Activated CD4-positive, alpha-beta T cell treated with anti-CD3 and anti-CD28 coated beads, Interleukin-2, Interleukin-6, amounts not matched to agents 100 ng/mL and 50 ng/mL, durations not matched to agents 16 hours and 8 hours (primary cell): ENCODE measurements around the gene TBC1D3B.
"Not testable (repeated sequence)": the region's sequence is repeated elsewhere in the genome, so short reads cannot be mapped to it uniquely, and the experiment has no call there.

Experiments used
- DNase-seq: peaks from one replicate; pipeline ENCODE4 v3.0.0-alpha.2; 2020

TBC1D3B gene

DNA sequence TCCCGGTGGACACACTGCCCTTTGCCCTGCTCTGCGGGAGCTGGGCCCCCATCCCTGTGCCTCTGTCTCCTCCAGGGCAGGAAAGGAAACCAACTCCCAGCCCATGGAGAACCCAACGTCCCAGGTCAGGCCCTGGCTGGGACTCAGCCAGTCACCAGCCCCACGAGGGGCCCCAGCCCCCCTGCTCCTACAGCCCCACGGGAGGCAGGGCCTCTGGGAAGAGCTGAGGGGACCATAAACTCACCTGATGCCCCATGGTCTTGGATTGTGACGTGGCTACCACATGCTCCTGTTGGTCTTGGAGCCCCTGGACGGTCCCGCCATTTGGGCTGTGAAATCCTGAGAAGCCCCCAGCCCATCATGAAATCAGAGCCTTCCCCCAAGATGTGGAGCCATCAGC, 7.6 kb downstream of the TBC1D3B start:
- DNase-seq = not testable (repeated sequence)

DNA sequence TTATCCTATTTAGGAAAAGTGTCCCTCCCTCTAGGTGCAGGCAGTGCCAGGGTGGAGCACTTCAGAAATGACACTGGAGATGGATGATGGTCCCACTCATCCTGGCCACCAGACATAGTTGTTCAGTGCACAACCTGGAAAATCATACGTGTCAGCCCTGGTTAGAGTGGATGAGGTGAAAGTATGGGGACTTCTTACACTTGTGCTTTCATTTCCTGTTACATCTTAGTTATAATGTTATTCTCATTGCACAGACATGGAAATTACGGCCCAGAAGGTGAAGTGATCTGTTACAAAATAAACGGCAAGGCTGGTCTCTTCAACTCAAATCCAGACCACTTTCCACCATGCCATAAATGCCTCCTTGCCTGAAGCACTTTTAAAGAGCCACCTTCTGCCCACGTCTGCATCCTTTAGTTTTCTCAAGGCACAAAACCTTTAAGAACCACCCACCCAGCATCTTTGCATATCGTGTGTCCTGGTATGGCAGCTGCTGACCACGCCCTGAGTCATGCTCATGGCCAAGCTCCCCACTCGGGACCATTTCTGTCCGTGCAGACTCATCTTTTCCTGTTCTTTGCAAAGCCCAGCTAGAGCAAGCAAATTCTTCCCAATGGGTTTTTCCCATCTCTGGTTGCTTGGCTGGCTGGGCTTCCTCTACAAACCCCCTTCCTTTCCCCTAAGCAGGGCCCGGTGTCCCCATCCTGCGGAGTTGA, 22.4 kb downstream of the TBC1D3B start:
- no peak for DNase-seq

DNA sequence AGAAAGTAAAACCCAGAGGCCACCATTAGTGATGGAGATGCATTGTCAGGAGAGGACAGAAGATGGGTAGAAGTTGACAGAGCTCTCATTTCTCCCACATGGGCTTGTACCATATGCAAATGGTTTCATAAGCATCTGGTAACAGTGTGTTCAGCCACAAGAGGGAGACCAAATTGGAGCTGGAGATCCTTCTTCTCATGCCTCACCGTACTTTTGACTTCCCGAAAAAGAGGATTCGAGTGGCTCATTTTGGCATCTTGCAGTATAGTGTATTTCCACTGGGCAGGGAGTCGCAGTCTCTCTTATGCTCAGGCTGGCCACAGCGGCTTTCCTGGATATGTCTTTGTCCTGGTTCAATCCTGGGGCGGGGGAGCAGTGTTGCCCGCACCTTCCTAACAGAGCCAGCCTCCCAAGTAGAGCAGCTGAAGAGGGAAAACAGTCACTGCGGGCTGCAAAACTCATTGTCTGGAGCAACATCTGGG, 23.8 kb downstream of the TBC1D3B start:
- no peak for DNase-seq

DNA sequence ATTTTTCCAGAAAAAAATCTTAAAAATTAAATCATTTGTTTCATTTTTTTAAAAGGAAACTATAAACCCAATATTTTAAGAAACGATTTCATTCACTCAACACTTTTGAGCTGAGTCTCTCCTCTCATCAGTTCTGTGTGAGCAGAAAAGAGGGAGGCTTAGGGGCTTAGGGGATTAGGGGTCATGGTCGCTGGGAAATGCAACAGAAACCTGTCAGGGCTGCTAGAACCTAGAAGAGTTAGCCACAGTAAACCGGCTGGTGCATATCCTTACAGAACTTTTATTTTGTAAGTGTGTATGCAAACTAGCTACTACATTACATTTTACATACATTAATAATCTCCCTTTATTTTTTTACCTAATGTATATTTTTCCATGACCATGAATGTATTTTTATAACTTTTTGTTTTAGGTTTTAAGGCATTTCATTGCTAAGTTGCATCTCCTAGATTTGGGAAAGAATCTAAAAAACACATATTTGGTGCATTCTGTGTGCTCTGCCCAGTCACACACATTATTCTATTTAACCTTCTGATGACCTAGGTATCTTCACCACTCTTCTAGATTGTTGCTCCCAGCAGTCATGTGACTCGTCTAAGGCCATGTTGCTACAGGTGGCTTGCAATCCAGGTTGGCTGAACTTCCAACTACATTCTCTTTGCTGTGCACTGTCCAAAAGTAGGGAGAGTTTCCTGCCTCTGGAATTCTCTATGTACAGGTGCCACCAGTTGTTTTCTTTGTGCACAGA, 24.4 kb downstream of the TBC1D3B start:
- DNase-seq = no peak

DNA sequence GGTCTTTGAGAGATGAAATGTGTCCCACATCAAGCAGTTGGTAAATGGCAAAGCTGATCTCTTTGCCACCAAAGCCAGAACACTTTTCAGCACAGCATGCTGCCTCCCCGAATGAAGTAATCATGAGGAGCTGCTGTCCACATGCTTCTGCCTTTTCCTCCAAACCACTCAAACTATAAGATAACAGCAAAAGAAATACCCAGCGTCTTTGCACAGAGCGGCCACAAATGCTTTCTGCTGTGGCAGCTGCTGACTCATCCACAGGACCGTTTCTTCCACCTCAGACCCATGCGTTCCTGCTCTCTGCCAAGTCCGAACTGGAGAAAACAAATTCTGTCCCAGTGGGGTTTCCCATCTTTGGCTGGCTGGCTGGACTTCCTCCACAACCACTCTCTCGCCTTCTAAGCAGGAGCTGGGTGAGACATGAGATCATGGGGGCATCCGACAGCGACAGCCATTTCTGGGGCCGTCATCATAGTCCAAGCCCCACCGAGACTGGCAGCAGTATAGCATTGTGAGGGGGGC, 27.1 kb downstream of the TBC1D3B start:
- peak; percentile 36 for DNase-seq

DNA sequence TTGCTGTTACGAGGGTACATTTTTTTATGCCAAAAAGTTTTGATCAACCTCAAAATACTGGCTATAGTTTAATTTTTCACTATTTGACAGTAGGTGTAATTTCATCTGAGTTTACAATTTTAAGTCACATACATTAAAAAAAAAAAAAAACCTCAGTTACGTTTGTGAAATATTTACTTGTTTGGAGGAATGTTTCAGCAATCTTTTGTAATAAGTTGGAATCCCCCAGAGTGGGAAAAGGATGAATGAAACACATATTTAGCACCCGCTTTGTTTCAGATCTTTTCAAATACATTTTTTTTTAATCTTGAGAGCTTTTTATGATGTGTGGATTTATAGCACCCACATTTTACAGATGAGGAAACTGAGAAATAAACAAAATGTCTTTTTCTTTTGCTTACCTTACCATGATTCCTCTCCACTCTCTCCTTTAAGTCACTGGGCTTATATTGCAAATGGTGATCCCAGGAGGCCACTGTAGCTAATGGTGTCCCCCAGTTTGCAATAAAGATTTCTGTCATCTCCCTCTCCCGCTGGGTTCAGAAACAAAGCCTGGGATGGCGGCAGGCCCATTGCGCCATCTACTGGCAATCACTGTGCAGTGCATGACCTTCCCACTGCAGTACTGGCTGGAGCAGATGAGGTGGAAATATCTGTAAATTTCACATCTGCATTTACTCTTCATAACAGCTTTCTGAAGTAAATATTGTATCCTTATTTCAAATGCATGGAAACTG, 27.7 kb downstream of the TBC1D3B start:
- peak; percentile 86 for DNase-seq

DNA sequence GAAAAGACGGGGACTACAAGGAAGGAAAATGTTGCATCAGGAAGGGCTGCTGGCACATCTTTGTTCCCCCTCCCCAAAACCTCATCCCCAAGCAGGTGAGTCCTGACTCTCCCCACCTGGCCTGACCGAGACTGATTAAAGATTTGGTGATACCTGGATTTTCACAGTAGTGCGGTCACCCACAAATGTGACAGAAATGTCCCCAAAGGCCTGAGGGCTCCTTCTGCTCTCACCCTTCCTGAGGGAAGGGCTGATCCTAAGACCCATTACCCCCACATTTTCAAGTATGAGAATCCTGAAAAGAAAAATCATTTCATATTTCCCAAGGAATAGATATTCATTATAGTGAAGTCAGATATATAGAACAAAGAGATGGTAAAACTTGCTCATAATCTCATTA, 28.8 kb downstream of the TBC1D3B start:
- no peak for DNase-seq

DNA sequence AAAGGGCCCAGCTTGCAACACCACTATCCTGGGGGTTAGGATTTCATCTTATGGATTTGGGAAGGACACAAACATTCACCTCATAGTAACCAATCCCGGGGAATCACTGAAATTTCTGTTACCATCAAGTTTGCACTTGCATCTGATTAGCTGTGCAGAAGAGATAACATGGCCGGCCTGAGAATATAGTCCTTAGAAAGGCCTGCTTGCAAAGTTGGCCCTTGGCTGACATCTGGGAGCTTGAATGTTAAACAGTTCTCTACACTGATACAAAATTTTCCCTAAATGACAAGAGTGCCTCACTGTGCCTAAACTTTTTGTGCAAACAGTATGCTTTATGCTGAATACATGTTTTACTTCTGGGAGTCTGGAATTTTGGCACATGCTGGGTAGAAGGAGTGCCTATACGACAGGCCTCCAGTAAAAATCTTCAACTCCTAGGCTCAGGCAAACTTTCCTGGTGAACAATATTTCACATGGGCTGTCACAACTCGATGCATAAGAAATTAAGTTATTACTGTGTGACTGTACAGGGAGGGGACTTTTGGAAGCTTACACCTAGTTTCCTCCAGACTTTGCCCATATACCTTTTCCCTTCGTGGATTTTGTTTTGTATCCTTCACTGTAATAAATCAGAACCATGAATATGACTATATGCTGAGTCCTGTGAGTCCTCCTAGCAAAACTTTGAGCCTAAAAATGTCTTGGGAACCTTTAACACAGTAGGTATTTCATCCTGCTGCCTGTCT, 31.3 kb downstream of the TBC1D3B start:
- no peak for DNase-seq

DNA sequence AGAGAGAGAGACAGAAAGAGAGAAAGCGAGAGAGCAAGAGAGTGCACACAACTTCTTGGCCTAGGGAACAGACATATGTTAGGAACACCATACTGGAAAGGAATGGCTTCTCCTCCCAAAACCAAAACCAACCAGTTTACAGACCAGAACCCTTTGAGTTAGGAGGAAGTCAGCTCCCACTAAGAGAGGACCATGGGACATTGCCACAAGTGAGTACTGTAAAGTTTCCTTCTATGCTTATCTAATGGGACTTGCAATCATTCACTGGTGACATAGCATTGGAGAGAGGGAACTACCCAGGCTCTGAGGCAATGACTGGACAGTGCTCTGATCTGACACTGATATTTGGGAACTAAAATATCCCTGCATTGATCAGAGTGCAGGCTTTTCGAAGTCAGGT, 32.4 kb downstream of the TBC1D3B start:
- DNase-seq = no peak

DNA sequence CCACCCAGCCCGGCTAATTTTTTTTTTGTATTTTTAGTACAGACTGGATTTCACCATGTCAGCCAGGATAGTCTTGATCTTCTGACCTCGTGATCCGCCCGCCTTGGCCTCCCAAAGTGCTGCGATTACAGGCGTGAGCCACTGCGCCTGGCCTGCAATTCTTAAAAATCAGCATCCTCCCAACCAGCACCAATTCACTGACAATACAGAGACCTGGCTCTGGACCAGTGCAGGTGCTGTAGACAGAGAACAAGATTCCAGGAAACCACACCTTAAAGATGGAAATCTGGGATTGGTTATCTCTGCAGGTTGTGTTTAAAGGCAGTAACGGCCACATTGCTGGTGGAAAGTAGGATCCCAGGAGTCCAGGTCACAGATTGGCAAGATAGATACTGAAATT, 33.6 kb downstream of the TBC1D3B start:
- no peak for DNase-seq

DNA sequence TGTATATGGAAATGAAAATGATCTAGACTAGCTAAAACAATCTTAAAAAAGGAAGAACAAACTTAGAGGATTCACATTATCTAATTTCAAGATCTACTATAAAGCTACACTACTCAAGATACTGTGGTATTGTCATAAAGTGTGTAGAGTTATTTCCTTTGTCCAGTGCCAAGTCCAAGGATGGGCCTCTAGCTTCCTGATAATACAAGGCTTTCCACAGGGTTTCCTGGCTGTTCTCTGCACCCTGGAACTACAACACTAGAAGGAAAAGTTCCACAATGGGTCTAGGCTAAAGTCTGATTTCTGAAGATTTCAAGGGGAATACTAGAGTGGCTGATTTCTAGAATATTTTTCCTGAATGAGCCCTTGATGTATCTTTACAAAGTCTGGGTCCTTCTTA, 34.2 kb downstream of the TBC1D3B start:
- DNase-seq = no peak

DNA sequence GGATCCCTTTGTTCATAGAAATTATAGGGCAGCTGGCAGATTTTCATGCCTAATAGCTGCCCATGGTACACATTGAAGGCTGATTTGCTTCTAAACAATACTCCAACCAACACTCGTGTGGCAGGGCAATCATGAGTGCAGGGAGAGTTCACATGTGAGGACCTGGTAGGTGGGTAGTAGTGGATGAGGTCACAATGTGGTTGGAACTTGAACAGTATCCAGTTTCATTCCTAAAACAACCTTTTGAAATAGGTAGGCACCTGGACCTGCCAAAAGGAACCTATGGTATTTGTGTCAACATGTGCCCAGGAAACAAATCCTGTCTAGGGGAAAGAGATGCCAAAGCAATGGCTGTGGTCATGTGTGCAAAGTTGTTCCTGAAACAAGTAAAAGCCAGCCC, 40.0 kb downstream of the TBC1D3B start:
- no peak for DNase-seq

DNA sequence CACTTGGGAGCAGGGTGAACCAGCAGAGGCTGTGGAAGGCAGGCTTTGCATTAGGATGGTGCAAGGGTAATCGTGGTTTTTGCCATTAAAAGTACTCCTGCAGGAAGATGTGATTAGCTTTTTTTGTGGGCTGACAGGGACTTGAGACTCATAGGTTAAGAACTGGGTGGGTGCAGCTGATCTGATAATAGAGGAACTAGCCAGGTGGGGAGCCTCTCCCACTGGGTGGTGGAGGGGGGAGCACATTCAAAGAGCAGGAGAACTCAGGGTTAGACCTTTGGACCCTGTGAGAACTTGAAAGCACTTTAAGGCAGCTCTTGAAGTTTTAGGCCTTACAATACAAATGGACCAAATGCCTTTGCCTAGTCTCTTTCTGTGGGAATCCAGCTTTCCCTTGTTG, 40.4 kb downstream of the TBC1D3B start:
- DNase-seq = no peak

DNA sequence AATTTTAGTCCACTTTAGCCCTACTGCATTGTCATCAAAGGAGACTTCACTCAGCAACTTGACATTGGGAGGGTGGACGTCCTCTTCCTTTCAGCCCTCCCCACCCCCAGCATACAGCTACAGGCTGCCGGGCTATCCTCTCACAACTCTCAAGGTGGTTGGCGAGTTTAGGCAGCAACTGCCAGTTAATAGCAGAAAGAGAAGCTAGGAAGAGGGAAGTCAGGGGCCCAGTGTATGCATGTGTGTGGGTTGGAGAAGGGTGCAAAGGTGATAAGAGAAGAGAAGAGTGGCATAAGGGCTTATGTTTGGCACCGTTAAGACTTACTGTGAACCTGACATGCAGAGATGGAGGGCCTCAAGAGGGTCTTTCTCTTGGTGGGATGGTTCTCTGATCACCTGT, 41.0 kb downstream of the TBC1D3B start:
- no peak for DNase-seq

DNA sequence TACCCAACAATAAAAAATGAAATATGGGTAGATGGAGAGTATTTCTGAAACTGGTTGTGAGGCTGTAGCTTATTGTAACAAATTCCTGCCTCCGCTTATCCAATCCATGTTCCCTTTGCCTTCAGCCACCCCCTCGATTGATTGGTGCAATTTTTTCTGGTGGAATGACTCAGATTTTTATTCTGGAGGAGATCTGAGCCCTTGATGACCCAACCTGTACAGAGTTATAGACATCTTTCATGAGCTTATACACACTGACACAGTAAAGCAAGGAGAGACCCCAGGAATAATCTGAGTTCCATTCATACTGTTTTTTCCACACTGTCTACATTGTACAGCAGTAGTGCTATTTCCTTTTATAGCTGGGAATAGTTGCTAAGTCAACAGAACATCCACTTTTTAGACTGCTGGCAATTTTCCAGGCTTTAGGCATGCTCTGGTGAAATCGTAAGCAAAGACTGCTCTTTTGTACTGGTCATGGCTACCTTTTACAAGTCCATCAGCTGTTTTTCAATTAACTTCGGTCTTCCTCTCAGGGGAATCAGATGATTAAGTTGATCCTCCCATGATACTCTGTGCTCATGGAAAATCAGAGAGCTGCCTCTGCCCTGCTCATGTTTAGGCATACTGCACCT, 42.7 kb downstream of the TBC1D3B start:
- DNase-seq = no peak

DNA sequence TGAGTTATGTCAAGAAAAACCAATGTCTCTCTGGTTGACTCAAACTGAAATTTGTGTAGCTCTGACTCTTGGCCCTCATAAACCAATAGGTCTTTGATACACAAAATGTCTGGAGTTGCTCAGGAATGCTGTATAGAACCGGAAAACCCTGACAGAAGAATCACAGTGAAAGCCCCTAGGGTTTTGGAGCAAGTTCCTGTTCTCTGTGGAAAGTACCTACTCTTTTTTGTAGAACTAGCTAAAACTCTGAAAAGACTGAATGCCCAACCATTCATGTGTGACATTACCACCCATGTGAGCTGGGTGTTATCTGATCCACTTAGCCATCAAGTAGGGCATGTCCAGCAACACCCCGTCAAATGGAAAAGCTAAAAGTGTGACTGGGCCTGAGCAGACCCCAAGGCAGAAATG, 44.0 kb downstream of the TBC1D3B start:
- DNase-seq = no peak

DNA sequence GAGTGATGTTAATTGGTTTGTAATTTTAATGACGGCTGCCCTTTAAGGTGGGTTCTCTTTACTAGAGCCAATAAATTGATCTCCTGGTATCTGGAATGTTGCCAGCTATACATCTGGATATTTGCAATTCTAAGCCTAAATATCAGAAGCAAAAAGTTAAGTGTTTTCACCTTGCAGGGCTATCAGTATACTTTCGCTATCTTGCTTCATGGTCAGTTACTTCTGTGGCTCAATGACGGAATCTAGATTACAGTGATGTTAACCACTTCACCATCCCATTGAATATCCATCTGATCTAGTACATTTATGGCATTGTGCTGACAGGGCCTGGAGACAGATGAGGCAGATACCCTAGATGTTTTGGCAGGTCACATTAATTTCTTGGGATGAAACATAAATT, 44.5 kb downstream of the TBC1D3B start:
- no peak for DNase-seq

DNA sequence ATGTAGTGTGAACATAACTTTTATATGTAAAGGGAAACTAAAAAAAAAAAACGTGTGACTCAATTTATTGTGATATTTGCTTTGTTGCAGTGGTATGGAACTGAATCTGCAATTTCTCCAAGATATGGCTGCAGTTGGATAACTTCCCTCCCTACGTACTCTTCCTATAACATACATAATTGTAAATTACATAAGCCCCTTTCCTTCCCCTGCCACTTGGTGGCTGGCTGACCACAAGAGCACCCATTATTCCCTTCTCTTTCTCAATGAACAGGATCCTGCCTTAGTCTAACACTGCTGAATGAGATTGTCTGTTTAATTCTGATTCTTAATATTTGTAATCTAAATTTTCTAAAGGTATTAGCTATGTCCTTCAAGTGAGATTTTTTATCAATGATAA, 45.0 kb downstream of the TBC1D3B start:
- DNase-seq = no peak

DNA sequence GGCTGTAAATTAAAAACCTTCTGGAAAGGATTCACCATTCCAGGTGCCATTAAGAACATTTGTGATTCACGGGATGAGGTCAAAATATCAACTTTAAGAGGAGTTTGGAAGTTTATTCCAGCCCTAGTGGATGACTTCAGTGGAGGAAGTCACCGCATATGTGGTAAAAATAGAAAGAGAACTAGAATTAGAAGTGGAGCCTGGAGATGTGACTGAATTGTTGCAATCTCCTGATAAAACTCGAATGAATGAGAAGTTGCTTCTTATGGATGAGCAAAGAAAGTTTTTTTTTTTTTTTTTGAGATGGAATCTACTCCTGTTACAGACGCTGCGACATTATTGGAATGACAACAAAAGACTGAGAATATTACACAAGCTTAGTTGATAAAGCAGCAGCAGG, 46.1 kb downstream of the TBC1D3B start:
- no peak for DNase-seq

DNA sequence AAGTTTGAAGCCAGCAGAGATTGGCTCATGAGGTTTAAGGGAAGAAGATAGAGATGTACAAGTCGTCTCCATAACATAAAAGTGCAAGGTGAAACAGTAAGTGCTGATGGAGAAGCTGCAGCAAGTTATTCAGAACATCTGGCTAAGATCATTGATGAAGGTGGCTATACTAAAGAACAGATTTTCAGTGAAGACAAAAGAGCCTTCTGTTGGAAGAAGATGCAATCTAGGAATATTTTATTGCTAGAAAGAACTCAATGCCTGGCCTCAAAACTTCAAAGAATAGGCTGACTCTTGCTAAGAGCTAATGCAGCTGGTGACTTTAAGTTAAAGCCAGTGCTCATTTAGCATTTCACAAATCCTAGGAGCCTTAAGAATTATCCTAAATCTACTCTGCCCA, 46.8 kb downstream of the TBC1D3B start:
- no peak for DNase-seq

DNA sequence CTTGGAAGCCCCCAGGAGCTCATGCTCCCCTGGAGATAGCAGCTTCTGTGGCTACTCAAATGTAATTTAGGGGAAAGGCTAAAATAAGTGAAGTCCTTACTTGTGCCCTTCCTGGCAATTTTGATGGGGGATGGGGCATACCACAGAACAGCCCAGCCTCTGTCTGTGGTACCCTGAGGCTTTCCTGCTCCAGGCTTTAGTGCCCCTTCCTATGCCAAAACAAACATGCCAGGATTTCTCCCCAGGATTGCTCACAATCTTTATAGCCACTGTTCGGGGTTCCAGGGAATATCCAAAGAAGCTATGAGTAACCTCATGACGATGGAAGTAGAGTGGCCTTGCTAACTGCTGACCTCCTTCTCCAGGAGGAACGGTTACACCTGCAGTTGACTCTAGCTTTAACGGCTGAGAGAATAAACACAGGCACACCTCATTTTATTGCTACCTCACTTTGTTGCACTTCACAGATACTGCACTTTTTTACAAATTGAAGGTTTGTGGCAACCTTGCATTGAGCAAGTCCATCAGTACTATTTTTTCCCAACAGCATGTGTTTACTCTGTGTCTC, 47.9 kb downstream of the TBC1D3B start:
- DNase-seq = no peak

DNA sequence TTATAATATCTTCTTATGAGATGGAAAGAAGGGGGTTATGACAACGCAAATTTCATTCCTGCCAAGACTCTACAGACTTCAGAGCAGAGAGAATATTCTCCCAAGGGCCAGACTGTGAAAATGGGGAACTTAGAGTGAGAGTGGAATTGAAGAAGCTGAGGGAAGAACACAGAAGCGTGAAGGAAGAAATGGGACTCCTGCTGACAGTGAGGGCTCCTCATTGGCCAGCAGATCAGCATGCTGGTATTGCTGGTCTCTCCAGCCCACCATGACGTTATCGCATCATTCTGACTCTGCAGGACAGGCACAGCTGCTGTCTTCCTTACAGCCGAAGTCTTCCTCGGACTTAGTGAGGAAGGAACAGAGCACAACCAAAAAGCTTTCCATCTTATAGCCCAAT, 48.5 kb downstream of the TBC1D3B start:
- no peak for DNase-seq
